Transverse colon (tissue), 4 donors: ENCODE measurements around the gene RNF17. TPM values are rescaled to one million over a fixed set of nuclear protein-coding genes. Genes with fewer than 3 reads are reported as not detected.
"Not testable (repeated sequence)": the region's sequence is repeated elsewhere in the genome, so short reads cannot be mapped to it uniquely, and the experiment has no call there.

Experiments used
- DNase-seq: peaks from one replicate; pipeline ENCODE4 v3.0.0-alpha.2; 2019
- H3K27ac ChIP-seq, 4 donors: fragments of 200-600 bp; sonication (generic); 2 replicates each; pipeline ENCODE4 v1.5.1; 2016 to 2018; ENCODE audit warnings: inconsistent platforms in 4 of 4
- H3K27me3 ChIP-seq: fragments of 200-600 bp; sonication (generic); 2 replicates; pipeline ENCODE4 v1.5.1; 2017; ENCODE audit warnings: inconsistent platforms
- H3K36me3 ChIP-seq, 4 donors: fragments of 200-600 bp; sonication (generic); 2 replicates each; pipeline ENCODE4 v1.5.1; 2017 to 2019; ENCODE audit warnings: inconsistent platforms in 4 of 4
- H3K4me1 ChIP-seq, 4 donors: fragments of 200-600 bp; sonication (generic); 2 replicates each; pipeline ENCODE4 v1.5.1; 2017 to 2020; ENCODE audit warnings: inconsistent platforms in 4 of 4
- H3K4me3 ChIP-seq, 4 donors: fragments of 200-600 bp; sonication (generic); 1 replicate in 1 of 4; 2 replicates in 3 of 4; pipeline versions ENCODE4 v1.5.1 to v1.6.1; 2017 to 2019; ENCODE audit warnings: inconsistent platforms in 4 of 4
- H3K9me3 ChIP-seq, 2 donors: fragments of 200-600 bp; sonication (generic); 2 replicates each; pipeline ENCODE4 v1.5.1; 2017 to 2019; ENCODE audit warnings: inconsistent platforms in 2 of 2
- EP300 ChIP-seq: sonication (generic); formaldehyde crosslinking; IDR thresholded peaks from one replicate; pipeline ENCODE4 v1.6.1; 2017; ENCODE audit warnings: antibody characterized with exemption, low read depth
- POLR2A ChIP-seq: fragments of 450-650 bp; IDR thresholded peaks from one replicate; pipeline ENCODE4 v1.6.1; 2016; ENCODE audit warnings: antibody characterized with exemption, mild to moderate bottlenecking, moderate library complexity
- POLR2AphosphoS5 ChIP-seq, 3 donors: sonication (generic); formaldehyde crosslinking; IDR thresholded peaks; one replicate each; pipeline ENCODE4 v1.6.1; 2016; ENCODE audit warnings: antibody characterized with exemption in 3 of 3
- WGBS, 2 donors: methylation state at CpG; one replicate each; pipeline ENCODE4 v1.1.5; 2018; ENCODE audit warnings: low coverage in 1 of 2; 5-methylcytosine and 5-hydroxymethylcytosine counted together
- in situ Hi-C, 4 donors: fragments of 200-750 bp; cut with MboI; loops; one replicate each; pipeline versions ENCODE4 v1.15.0 to v1.15.1; 2017; ENCODE audit warnings: low sequenced_read_pairs in 3 of 4, low pct_ligation_motif_present in 1 of 4, low pct_unique_long_range_greater_than_20kb in 1 of 4
- intact Hi-C: fragments of 100-400 bp; cut with DNase I; formaldehyde crosslinking; loops from one replicate; pipeline ENCODE4 v1.15.1; 2023; ENCODE audit warnings: low total_unique reads
- total RNA-seq, 4 donors: library from RNA; depleted of rRNA; stranded (reverse); fragments of >200 nt; gene quantifications; one replicate each; pipeline ENCODE4 v1.1.0, GENCODE V29; 2016
- TF ChIP-seq, protein P1 (sequence below), 5 experiments: fragments of 200-600 bp in 3 of 5; fragments of 450-650 bp in 2 of 5; sonication (generic) in 3 of 5; IDR thresholded peaks; 1 replicate in 2 of 5; 2 replicates in 3 of 5; pipeline ENCODE4 v1.5.1; 2016 to 2017; ENCODE audit warnings: antibody characterized with exemption in 5 of 5, inconsistent platforms in 3 of 5, mild to moderate bottlenecking in 2 of 5, moderate library complexity in 1 of 5

RNF17 gene
- total RNA-seq, 4 donors from 2014 or later: not detected

DNA sequence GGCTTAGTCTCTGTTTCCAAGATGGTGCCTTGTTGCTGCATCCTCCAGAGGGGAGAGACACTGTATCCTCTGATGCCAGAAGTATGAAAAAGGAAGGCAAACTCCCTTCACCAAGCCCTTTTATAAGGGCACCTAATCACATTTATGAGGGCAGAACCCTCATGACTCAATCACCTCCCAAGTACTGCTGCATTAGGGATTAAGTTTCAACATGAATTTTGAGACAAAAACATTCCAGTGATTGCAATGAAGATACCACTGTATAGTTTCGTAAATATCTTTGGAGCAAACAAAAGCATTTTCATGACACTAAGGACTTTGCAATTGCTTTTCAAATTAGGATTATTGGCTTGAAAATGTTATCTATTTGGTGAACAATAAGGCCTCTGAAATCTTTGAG, 63.8 kb downstream of the RNF17 start:
- Histone ChIP-seq H3K27ac (no peak overlapping the region), H3K9me3 (no peaks in the 10 kb centered on the region), H3K4me1 (no peaks in the 10 kb centered on the region), H3K4me3 (no peak overlapping the region), H3K36me3 (no peaks in the 10 kb centered on the region), H3K27me3 (no peaks in the 10 kb centered on the region)
- WGBS, 2 donors: 86 to 95% methylated on average over 1 of the region's 1 CpG
- no peak for DNase-seq
- in situ Hi-C loops (no loop called here), intact Hi-C loops (no loop called here)
- no peak for TF ChIP-seq POLR2AphosphoS5 (IDR thresholded peaks at IDR 0.05)
- TF ChIP-seq, protein P1, sequence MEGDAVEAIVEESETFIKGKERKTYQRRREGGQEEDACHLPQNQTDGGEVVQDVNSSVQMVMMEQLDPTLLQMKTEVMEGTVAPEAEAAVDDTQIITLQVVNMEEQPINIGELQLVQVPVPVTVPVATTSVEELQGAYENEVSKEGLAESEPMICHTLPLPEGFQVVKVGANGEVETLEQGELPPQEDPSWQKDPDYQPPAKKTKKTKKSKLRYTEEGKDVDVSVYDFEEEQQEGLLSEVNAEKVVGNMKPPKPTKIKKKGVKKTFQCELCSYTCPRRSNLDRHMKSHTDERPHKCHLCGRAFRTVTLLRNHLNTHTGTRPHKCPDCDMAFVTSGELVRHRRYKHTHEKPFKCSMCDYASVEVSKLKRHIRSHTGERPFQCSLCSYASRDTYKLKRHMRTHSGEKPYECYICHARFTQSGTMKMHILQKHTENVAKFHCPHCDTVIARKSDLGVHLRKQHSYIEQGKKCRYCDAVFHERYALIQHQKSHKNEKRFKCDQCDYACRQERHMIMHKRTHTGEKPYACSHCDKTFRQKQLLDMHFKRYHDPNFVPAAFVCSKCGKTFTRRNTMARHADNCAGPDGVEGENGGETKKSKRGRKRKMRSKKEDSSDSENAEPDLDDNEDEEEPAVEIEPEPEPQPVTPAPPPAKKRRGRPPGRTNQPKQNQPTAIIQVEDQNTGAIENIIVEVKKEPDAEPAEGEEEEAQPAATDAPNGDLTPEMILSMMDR (IDR thresholded peaks at IDR 0.05): no peak
- no peak for TF ChIP-seq EP300
- TF ChIP-seq POLR2A: no peak

DNA sequence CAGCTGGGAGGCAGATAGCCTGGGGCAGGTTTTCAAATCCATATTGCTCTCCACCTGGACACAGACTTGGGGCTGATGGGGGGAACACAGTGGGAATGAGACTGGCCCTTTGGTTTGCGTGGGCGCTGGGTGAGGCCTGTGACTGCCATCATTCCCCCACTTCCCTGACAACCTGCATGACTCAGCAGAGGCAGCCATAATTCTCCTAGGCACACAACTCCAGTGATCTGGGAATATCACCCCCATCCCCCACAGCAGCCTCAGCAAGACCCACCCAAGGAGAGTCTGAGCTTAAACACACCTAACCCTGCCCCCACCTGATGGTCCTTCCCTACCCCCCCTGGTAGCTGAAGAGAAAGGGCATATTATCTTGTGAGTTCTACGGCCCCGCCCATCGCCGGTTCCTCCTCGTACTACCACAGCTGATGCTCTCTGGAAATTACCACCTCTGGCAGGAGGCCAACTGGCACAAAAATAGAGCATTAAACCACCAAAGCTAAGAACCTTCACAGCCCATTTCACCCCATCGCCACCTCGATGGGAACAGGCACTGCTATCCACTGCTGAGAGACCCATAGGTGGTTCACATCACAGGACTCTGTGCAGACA, 71.0 kb downstream of the RNF17 start:
- Histone ChIP-seq H3K27ac (no peak overlapping the region), H3K27me3 (no peaks in the 10 kb centered on the region), H3K4me3 (no peak overlapping the region), H3K36me3 (no peaks in the 10 kb centered on the region), H3K9me3 (no peaks in the 10 kb centered on the region), H3K4me1 (no peaks in the 10 kb centered on the region)
- WGBS, 2 donors: 28 to 67% methylated on average over 5 to 9 of the region's 9 CpGs
- peak; percentile 11 for DNase-seq
- intact Hi-C loops (loop anchor here (5.0 kb wide), 1 partner anchor 662 kb away; no protein-coding TSS in a partner anchor), in situ Hi-C loops (no loop called here)
- no peak for TF ChIP-seq POLR2A
- no peak for TF ChIP-seq POLR2AphosphoS5 (IDR thresholded peaks at IDR 0.05)
- TF ChIP-seq EP300: no peak
- TF ChIP-seq, protein P1 (IDR thresholded peaks at IDR 0.05): no peak

DNA sequence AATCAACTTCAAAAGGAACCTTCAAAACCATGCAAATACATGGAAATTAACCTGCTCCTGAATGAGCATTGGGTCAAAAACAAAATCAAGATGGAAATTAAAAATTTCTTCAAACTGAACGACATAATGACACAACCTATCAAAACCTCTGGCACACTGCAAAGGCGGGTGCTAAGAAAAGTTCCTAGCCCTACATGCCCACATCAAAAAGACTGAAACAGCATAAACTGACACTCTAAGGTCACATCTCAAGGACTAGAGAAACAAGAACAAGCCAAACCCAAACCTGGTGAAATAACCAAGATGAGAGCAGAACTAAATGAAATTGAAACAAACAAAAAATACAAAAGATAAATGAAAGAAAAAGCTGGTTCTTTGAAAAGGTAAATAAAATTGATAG, 73.6 kb downstream of the RNF17 start:
- WGBS, 2 donors: 89 to 100% methylated on average over 1 to 2 of the region's 2 CpGs

DNA sequence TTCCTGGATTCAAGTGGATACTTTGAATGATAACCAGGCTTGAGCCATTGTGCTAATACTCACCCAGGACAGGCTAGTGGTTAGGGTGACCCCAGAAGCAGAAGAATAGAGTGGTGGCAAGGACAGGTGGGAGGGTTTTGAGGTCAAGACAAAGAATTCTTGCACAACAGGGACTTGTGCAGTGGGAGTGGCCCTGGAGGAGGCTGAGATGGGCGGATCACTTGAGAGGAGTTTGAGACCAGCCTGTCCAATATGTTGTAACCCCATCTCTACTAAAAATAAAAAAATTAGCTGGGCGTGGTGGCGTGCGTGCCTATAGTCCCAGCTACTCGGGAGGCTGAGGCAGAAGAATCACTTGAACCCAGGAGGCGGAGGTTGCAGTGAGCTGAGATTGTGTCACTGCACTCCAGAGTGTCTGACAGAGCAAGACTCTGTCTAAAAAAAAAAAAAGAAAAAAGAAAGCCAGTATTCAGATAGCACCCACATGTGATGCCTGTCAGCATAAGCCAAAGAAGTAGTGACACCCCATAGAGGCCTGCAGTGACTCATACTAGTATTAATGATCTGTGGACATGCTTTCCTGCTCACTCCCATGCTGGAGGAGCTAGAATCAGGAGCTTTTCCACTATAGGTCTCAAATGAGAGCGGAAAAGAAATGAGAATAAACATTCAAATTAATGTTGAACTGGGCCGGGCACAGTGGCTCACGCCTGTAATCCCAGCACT, 78.7 kb downstream of the RNF17 start:
- H3K36me3 ChIP-seq: no peaks in the 10 kb centered on the region
- WGBS, 2 donors: 80 to 84% methylated on average over 1 to 9 of the region's 9 CpGs
- no peak overlapping the region for H3K27ac ChIP-seq
- no peak for DNase-seq
- intact Hi-C loops: no loop called here
- in situ Hi-C loops: no loop called here
- no peaks in the 10 kb centered on the region for H3K9me3 ChIP-seq
- H3K4me1 ChIP-seq: no peaks in the 10 kb centered on the region
- TF ChIP-seq, protein P1 (IDR thresholded peaks at IDR 0.05): no peak
- TF ChIP-seq EP300 (no peak), POLR2A (no peak), POLR2AphosphoS5 (IDR thresholded peaks at IDR 0.05) (no peak)
- H3K27me3 ChIP-seq: no peaks in the 10 kb centered on the region
- H3K4me3 ChIP-seq: no peak overlapping the region

More for the DNA sequence above, 73.6 kb downstream of the RNF17 start:
- in situ Hi-C loops, H3K4me3 ChIP-seq, H3K27ac ChIP-seq, H3K27me3 ChIP-seq, DNase-seq, H3K4me1 ChIP-seq, H3K9me3 ChIP-seq, H3K36me3 ChIP-seq: not testable (repeated sequence)
- intact Hi-C loops: loop anchor here (5.0 kb wide), 1 partner anchor 660 kb away; no protein-coding TSS in a partner anchor
